HepG2 (cell line): ENCODE data around the gene PTCD2. TPM values are rescaled to one million over a fixed set of nuclear protein-coding genes. Genes with fewer than 3 reads are reported as not detected.

Experiments used
- BCLAF1 ChIP-seq: fragments of 450-650 bp; IDR thresholded peaks from 2 replicates; pipeline ENCODE4 v1.6.1; 2017; ENCODE audit warnings: mild to moderate bottlenecking
- CENPT ChIP-seq: sonication (generic); formaldehyde crosslinking; IDR thresholded peaks from 2 replicates; pipeline ENCODE4 v1.8.0; 2022; ENCODE audit warnings: low read depth, mild to moderate bottlenecking, moderate library complexity, missing genetic modification reagents
- ELF1 ChIP-seq: sonication (generic); formaldehyde crosslinking; IDR thresholded peaks from 2 replicates; pipeline ENCODE4 v1.4.0; 2020; ENCODE audit warnings: missing genetic modification reagents
- JUNB ChIP-seq: sonication (generic); formaldehyde crosslinking; IDR thresholded peaks from 2 replicates; pipeline ENCODE4 v1.8.0; 2022; ENCODE audit warnings: missing genetic modification reagents, mild to moderate bottlenecking, borderline replicate concordance
- KLF12 ChIP-seq: sonication (generic); formaldehyde crosslinking; IDR thresholded peaks from 2 replicates; pipeline ENCODE4 v1.4.0; 2020; ENCODE audit warnings: missing genetic modification reagents, borderline replicate concordance
- KLF16 ChIP-seq, 2 experiments: sonication (generic) in 1 of 2; formaldehyde crosslinking in 1 of 2; IDR thresholded peaks; 2 replicates each; pipeline versions ENCODE4 v1.6.1 to v1.8.0; 2016 to 2023; ENCODE audit warnings: missing genetic modification reagents in 2 of 2, missing compliant biosample characterization in 1 of 2
- MTA1 ChIP-seq: sonication (generic); formaldehyde crosslinking; IDR thresholded peaks from 2 replicates; pipeline ENCODE4 v1.4.0; 2020; ENCODE audit warnings: missing genetic modification reagents, mild to moderate bottlenecking, borderline replicate concordance
- NAIF1 ChIP-seq: sonication (generic); formaldehyde crosslinking; IDR thresholded peaks from 2 replicates; pipeline ENCODE4 v1.5.0; 2020; ENCODE audit warnings: mild to moderate bottlenecking, missing genetic modification reagents, borderline replicate concordance
- NFATC3 ChIP-seq: sonication (generic); formaldehyde crosslinking; IDR thresholded peaks from 2 replicates; pipeline ENCODE4 v1.5.1; 2020; ENCODE audit warnings: mild to moderate bottlenecking, missing genetic modification reagents
- PAX8 ChIP-seq: sonication (generic); formaldehyde crosslinking; IDR thresholded peaks from 2 replicates; pipeline ENCODE4 v1.8.0; 2022; ENCODE audit warnings: mild to moderate bottlenecking, missing genetic modification reagents, borderline replicate concordance
- SSRP1 ChIP-seq: IDR thresholded peaks from 2 replicates; pipeline ENCODE4 v1.6.1; 2016; ENCODE audit warnings: control low read depth
- TCF12 ChIP-seq, 2 experiments: fragments of 450-650 bp in 1 of 2; sonication (generic) in 1 of 2; formaldehyde crosslinking in 1 of 2; IDR thresholded peaks; 2 replicates each; pipeline versions ENCODE4 v1.6.1 to v1.8.0; 2017 to 2022; ENCODE audit warnings: antibody characterized with exemption in 1 of 2, mild to moderate bottlenecking in 1 of 2, missing genetic modification reagents in 1 of 2, moderate library complexity in 1 of 2
- TEF ChIP-seq: sonication (generic); formaldehyde crosslinking; IDR thresholded peaks from 2 replicates; pipeline ENCODE4 v1.5.0; 2020; ENCODE audit warnings: missing genetic modification reagents
- TRIM24 ChIP-seq: sonication (generic); formaldehyde crosslinking; IDR thresholded peaks from 2 replicates; pipeline ENCODE4 v1.8.0; 2022; ENCODE audit warnings: mild to moderate bottlenecking, missing genetic modification reagents
- ZBTB20 ChIP-seq: sonication (generic); formaldehyde crosslinking; IDR thresholded peaks from 2 replicates; pipeline ENCODE4 v1.8.1; 2023; ENCODE audit warnings: missing genetic modification reagents, low read depth, mild to moderate bottlenecking, borderline replicate concordance
- ZNF12 ChIP-seq: sonication (generic); formaldehyde crosslinking; IDR thresholded peaks from 2 replicates; pipeline ENCODE4 v1.5.0; 2020; ENCODE audit warnings: missing genetic modification reagents
- ZNF207 ChIP-seq: fragments of 450-650 bp; IDR thresholded peaks from 2 replicates; pipeline ENCODE4 v1.6.1; 2016; ENCODE audit warnings: antibody characterized with exemption, borderline replicate concordance
- ZNF251 ChIP-seq: sonication (generic); formaldehyde crosslinking; IDR thresholded peaks from 2 replicates; pipeline ENCODE4 v1.9.0; 2021; ENCODE audit warnings: mild to moderate bottlenecking, missing genetic modification reagents
- ZNF451 ChIP-seq: sonication (generic); formaldehyde crosslinking; IDR thresholded peaks from 2 replicates; pipeline ENCODE4 v1.5.0; 2020; ENCODE audit warnings: mild to moderate bottlenecking, missing genetic modification reagents
- ZNF530 ChIP-seq: sonication (generic); formaldehyde crosslinking; IDR thresholded peaks from 2 replicates; pipeline ENCODE4 v1.5.0; 2020; ENCODE audit warnings: low read depth, mild to moderate bottlenecking, missing genetic modification reagents
- ZNF556 ChIP-seq: sonication (generic); formaldehyde crosslinking; IDR thresholded peaks from 2 replicates; pipeline ENCODE4 v1.4.0; 2020; ENCODE audit warnings: mild to moderate bottlenecking, missing genetic modification reagents, borderline replicate concordance
- ZNF660 ChIP-seq: sonication (generic); formaldehyde crosslinking; IDR thresholded peaks from 2 replicates; pipeline ENCODE4 v1.5.1; 2020; ENCODE audit warnings: mild to moderate bottlenecking, low read depth, missing genetic modification reagents, borderline replicate concordance
- polyA plus RNA-seq, 8 experiments: library from polyadenylated mRNA; depleted of rRNA in 3 of 8; stranded (reverse) in 7 of 8; unstranded in 1 of 8; fragments of >200 nt; fragmentation: Illumina TruSeq in 4 of 8; extraction: Trizol in 4 of 8; gene quantifications; 2 replicates each; pipeline versions ENCODE4 v1.2.1 to v1.2.3, GENCODE V29; 2011 to 2016; ENCODE audit warnings: low read depth in 4 of 8, missing spikeins in 1 of 8, mixed read lengths in 1 of 8; ENCODE audit not compliant: insufficient read depth in 1 of 8
- total RNA-seq, 5 experiments: library from RNA; depleted of rRNA; stranded (reverse); fragments of >200 nt; fragmentation: Illumina TruSeq; extraction: Trizol; gene quantifications; 2 replicates each; pipeline ENCODE4 v1.2.3, GENCODE V29; 2016; ENCODE audit warnings: low read depth in 1 of 5

PTCD2 gene
- total and polyA plus RNA-seq, 2 of the 13 experiments (the other 11 are each of a cell fraction or from before 2014, with no cell fraction given), result 5.3 to 6.4 TPM

- TF ChIP-seq TEF (CRISPR knock-in tag), result no peak; the same call in 1 of the 2 replicates
- no peak for TF ChIP-seq ZNF207
- TF ChIP-seq ELF1 (CRISPR knock-in tag), result peak; percentile 49; the same call in 1 of the 2 replicates
- no peak for TF ChIP-seq SSRP1
- TF ChIP-seq TCF12 (IDR thresholded peaks at IDR 0.05), result no peak
- peak; percentile 94 for TF ChIP-seq TCF12 (CRISPR knock-in tag; IDR thresholded peaks at IDR 0.05)
- 0 out of 2 replicates have a peak, but pooled peaks have one; percentile 3 for TF ChIP-seq ZNF12
- TF ChIP-seq ZBTB20, result peak; percentile 90; the same call in 1 of the 2 replicates
- peak; percentile 89 for TF ChIP-seq MTA1 (CRISPR knock-in tag)
- peak; percentile 22; the same call in 1 of the 2 replicates for TF ChIP-seq ZNF251 (CRISPR knock-in tag)
- no peak for TF ChIP-seq BCLAF1
- no peak; the same call in 1 of the 2 replicates for TF ChIP-seq CENPT
- TF ChIP-seq NAIF1, result no peak; the same call in 1 of the 2 replicates
- no peak for TF ChIP-seq ZNF530 (CRISPR knock-in tag)
- TF ChIP-seq KLF16 (CRISPR knock-in tag; IDR thresholded peaks at IDR 0.05), result peak in 1 of 2 experiments; percentile 65; a peak in 1 of 4 replicates
- TF ChIP-seq KLF12 (CRISPR knock-in tag), result peak; percentile 91
- 0 out of 2 replicates have a peak, but pooled peaks have one; percentile 72 for TF ChIP-seq ZNF660
- TF ChIP-seq JUNB (CRISPR knock-in tag), result no peak
- peak; percentile 88; the same call in 1 of the 2 replicates for TF ChIP-seq PAX8 (CRISPR knock-in tag)
- no peak for TF ChIP-seq TRIM24 (CRISPR knock-in tag)
- TF ChIP-seq NFATC3 (CRISPR knock-in tag), result no peak
- peak; percentile 86 for TF ChIP-seq ZNF556 (CRISPR knock-in tag)
- TF ChIP-seq ZNF451, result no peak; the same call in 1 of the 2 replicates
These were observed 12.0 kb upstream of the PTCD2 start (continued) for GRCh38 chr5:72307968-72308852.
